PC-9 (cell line): ENCODE measurements around the gene PSMC4. TPM values are rescaled to one million over a fixed set of nuclear protein-coding genes. Genes with fewer than 3 reads are reported as not detected.
"Not testable (repeated sequence)": the region's sequence is repeated elsewhere in the genome, so short reads cannot be mapped to it uniquely, and the experiment has no call there.

Source experiments
- BruUV-seq: library from RNA; stranded (reverse); fragments of 400-500 nt; replicated peaks from 2 replicates; lab custom pipeline; 2021; lab: Mats Ljungman, UMichigan
- CTCF ChIA-PET: fragments of 300-600 bp; sonication (Branson Sonifier 250); formaldehyde crosslinking; loops from one replicate; lab custom pipeline; 2022; ENCODE audit warnings: antibody characterized with exemption; lab: Charles Lee
- POLR2A ChIA-PET: fragments of 300-600 bp; sonication (Branson Sonifier 250); formaldehyde crosslinking; loops from one replicate; lab custom pipeline; 2022; ENCODE audit warnings: antibody characterized with exemption; ENCODE audit not compliant: unreplicated experiment; lab: Charles Lee
- DNase-seq, 2 experiments: peaks; one replicate each; pipeline versions ENCODE4 v3.0.0 to v3.0.0-alpha.2; 2015 to 2022; ENCODE audit warnings: mixed read lengths in 1 of 2
- H2AFZ ChIP-seq: fragments of 200-600 bp; sonication (generic); 2 replicates; pipeline ENCODE4 v1.8.1; 2017; ENCODE audit warnings: antibody characterized with exemption
- H3F3A ChIP-seq: fragments of 200-600 bp; sonication (generic); 2 replicates; pipeline ENCODE4 v1.8.1; 2017; ENCODE audit warnings: antibody characterized with exemption, mild to moderate bottlenecking, low read depth; ENCODE audit not compliant: insufficient read depth
- H3K27ac ChIP-seq: fragments of 200-600 bp; sonication (generic); 2 replicates; pipeline ENCODE4 v1.6.1; 2016; ENCODE audit warnings: mixed run types
- H3K27me3 ChIP-seq: fragments of 200-600 bp; sonication (generic); 2 replicates; pipeline ENCODE4 v1.6.1; 2016; ENCODE audit warnings: low read depth, mixed run types; ENCODE audit not compliant: insufficient read depth
- H3K36me3 ChIP-seq: fragments of 200-600 bp; sonication (generic); 2 replicates; pipeline ENCODE4 v1.6.1; 2016; ENCODE audit warnings: low read depth, mixed run types
- H3K4me1 ChIP-seq: fragments of 200-600 bp; sonication (generic); replicated peaks from 2 replicates; pipeline ENCODE4 v1.6.1; 2016; ENCODE audit warnings: mixed run types; ENCODE audit not compliant: insufficient read depth
- H3K4me2 ChIP-seq: fragments of 200-600 bp; sonication (generic); 2 replicates; pipeline ENCODE4 v1.6.1; 2017; ENCODE audit warnings: mixed run types
- H3K4me3 ChIP-seq: fragments of 200-600 bp; sonication (generic); 2 replicates; pipeline ENCODE4 v1.6.1; 2016; ENCODE audit warnings: mixed run types
- H3K79me2 ChIP-seq: fragments of 200-600 bp; sonication (generic); 2 replicates; pipeline ENCODE4 v1.6.1; 2017; ENCODE audit warnings: low read depth, mixed run types
- H3K9me2 ChIP-seq: fragments of 200-600 bp; sonication (generic); 2 replicates; pipeline ENCODE4 v1.8.1; 2017; ENCODE audit warnings: mild to moderate bottlenecking; ENCODE audit not compliant: insufficient read depth
- H3K9me3 ChIP-seq: fragments of 200-600 bp; sonication (generic); 2 replicates; pipeline ENCODE4 v1.8.1; 2016; ENCODE audit warnings: low read depth; ENCODE audit not compliant: insufficient read depth
- H4K20me1 ChIP-seq: fragments of 200-600 bp; sonication (generic); 2 replicates; pipeline ENCODE4 v1.8.1; 2017; ENCODE audit not compliant: insufficient read depth
- EZH2 ChIP-seq: fragments of 200-600 bp; sonication (generic); IDR thresholded peaks from 2 replicates; pipeline ENCODE4 v1.8.0; 2017; ENCODE audit warnings: antibody characterized with exemption, low read depth
- intact Hi-C: fragments of 100-400 bp; cut with micrococcal nuclease; formaldehyde crosslinking; loops from one replicate; pipeline ENCODE4 v1.10.0; 2022; ENCODE audit not compliant: unreplicated experiment
- total RNA-seq: library from RNA; stranded (reverse); gene quantifications from 2 replicates; pipeline ENCODE4 v1.2.3, GENCODE V29; 2021
- TF ChIP-seq, protein P1 (sequence below): fragments of 200-600 bp; sonication (generic); conservative IDR thresholded peaks from 2 replicates; pipeline ENCODE4 v1.6.1; 2017; ENCODE audit warnings: mixed run types, antibody characterized with exemption, mild to moderate bottlenecking, moderate library complexity

The PSMC4 gene
- total RNA-seq, 1 experiment from 2014 or later: 110 TPM

DNA sequence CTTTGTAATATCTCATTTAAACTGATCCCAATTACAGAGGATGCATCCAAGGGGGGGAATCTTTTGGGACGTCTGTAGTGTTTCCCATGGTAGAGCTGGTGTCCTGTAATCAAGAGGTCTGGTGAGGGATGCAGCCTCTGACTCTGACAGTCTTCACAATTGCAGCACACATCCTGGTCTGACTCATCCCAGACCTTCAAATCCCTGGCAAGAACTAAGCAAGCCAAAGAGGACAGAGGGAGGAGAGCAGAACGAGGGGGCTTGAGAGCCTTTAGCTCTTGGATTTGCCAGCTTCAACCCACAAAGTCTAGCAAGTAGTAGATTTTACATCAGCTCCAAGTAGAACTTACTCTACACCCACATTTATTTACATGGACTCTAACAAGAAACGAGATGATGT is 19.3 kb upstream of the PSMC4 start:
- Histone ChIP-seq H3K9me2 (no peaks in the 10 kb centered on the region), H3K36me3 (no peaks in the 10 kb centered on the region), H4K20me1 (no peaks in the 10 kb centered on the region), H3K4me2 (no peak overlapping the region), H3K9me3 (no peaks in the 10 kb centered on the region; the same call in 1 of the 2 replicates), H3K27me3 (no peaks in the 10 kb centered on the region), H3F3A (no peaks in the 10 kb centered on the region), H3K27ac (no peak overlapping the region), H2AFZ (no peak overlapping the region), H3K4me1 (no peaks in the 10 kb centered on the region), H3K4me3 (no peak overlapping the region), H3K79me2 (no peaks in the 10 kb centered on the region)
- ChIA-PET POLR2A (interaction anchor here (0.5 kb wide), 1 partner anchor 85 kb away, joined by 4 read pairs; no protein-coding TSS in a partner anchor), CTCF (no interaction called here)
- BruUV-seq: no TSS peak
- intact Hi-C loops: no loop called here
- DNase-seq: no peak
- no peak for TF ChIP-seq EZH2
- TF ChIP-seq, protein P1, sequence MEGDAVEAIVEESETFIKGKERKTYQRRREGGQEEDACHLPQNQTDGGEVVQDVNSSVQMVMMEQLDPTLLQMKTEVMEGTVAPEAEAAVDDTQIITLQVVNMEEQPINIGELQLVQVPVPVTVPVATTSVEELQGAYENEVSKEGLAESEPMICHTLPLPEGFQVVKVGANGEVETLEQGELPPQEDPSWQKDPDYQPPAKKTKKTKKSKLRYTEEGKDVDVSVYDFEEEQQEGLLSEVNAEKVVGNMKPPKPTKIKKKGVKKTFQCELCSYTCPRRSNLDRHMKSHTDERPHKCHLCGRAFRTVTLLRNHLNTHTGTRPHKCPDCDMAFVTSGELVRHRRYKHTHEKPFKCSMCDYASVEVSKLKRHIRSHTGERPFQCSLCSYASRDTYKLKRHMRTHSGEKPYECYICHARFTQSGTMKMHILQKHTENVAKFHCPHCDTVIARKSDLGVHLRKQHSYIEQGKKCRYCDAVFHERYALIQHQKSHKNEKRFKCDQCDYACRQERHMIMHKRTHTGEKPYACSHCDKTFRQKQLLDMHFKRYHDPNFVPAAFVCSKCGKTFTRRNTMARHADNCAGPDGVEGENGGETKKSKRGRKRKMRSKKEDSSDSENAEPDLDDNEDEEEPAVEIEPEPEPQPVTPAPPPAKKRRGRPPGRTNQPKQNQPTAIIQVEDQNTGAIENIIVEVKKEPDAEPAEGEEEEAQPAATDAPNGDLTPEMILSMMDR: no peak

DNA sequence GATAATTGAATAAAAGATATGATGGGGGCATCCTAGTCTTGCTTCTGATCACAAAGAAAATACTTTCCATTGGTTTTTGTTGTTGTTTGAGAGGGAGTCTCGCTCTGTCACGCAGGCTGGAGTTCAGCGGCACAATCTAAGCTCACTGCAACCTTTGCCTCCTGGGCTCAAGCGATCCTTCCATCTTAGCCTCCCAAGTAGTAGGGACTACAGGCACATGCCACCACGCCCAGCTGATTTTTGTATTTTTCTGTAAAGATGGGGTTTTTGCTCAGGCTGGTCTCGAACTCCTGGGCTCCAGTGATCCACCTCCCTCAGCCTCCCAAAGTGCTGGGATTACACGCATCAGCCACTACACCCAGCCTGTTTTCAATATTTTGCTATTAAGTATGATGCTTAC is 17.1 kb upstream of the PSMC4 start:
- H3K9me2 ChIP-seq: no peaks in the 10 kb centered on the region
- BruUV-seq: no TSS peak
- ChIA-PET CTCF (no interaction called here), POLR2A (no interaction called here)
- H3K4me1 ChIP-seq: no peaks in the 10 kb centered on the region
- TF ChIP-seq, protein P1: no peak
- TF ChIP-seq EZH2: no peak
- no peak overlapping the region for H2AFZ ChIP-seq
- no peaks in the 10 kb centered on the region for H4K20me1 ChIP-seq
- no peak overlapping the region for H3K27ac ChIP-seq
- DNase-seq: no peak
- no peaks in the 10 kb centered on the region for H3K79me2 ChIP-seq
- no peak overlapping the region for H3K4me2 ChIP-seq
- intact Hi-C loops: no loop called here
- H3K9me3 ChIP-seq: no peaks in the 10 kb centered on the region; the same call in 1 of the 2 replicates
- H3K27me3 ChIP-seq: no peaks in the 10 kb centered on the region
- no peaks in the 10 kb centered on the region for H3K36me3 ChIP-seq
- no peaks in the 10 kb centered on the region for H3F3A ChIP-seq
- H3K4me3 ChIP-seq: no peak overlapping the region

DNA sequence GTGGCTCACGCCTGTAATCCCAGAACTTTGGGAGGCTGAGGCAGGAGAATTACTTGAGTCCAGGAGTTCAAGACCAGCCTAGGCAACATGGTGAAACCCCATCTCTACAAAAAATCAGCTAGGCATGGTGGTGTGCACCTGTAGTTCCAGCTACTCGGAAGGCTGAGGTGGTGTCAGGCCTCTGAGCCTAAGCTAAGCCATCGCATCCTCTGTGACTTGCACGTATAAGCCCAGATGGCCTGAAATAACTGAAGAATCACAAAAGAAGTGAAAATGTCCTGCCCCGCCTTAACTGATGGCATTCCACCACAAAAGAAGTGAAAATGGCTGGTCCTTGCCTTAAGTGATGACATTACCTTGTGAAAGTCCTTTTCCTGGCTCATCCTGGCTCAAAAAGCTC is 13.1 kb upstream of the PSMC4 start:
- H2AFZ ChIP-seq, H3K4me2 ChIP-seq, H3K9me3 ChIP-seq, H3K27me3 ChIP-seq, H3K4me3 ChIP-seq, H3K9me2 ChIP-seq, H3F3A ChIP-seq, H3K36me3 ChIP-seq, H3K79me2 ChIP-seq, intact Hi-C loops, DNase-seq, BruUV-seq, H3K4me1 ChIP-seq, H4K20me1 ChIP-seq, POLR2A ChIA-PET, H3K27ac ChIP-seq: not testable (repeated sequence)
- CTCF ChIA-PET: interaction anchor here (0.7 kb wide), 1 partner anchor 114 kb away, joined by 12 read pairs; no protein-coding TSS in a partner anchor

DNA sequence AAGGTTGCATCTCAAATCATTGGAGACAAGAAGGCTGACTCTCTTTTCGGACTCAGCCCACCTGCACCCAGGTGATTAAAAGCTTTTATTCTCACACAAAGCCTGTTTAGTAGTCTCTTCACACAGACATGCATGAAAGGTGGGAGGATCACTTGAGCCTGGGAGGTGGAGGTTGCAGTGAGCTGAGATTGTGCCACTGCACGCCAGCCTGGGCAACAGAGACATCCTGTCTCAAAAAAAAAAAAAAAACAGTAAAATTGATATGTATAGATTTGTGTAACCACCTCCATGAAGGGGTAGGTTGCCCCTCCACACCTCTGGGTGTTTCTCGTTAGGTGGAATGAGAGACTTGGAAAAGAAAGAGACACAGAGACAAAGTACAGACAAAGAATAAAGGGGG is 12.0 kb upstream of the PSMC4 start:
- H3K36me3 ChIP-seq, CTCF ChIA-PET, H3K27me3 ChIP-seq, H3K4me3 ChIP-seq, BruUV-seq, H3K4me2 ChIP-seq, H2AFZ ChIP-seq, H3K4me1 ChIP-seq, intact Hi-C loops, H3F3A ChIP-seq, H4K20me1 ChIP-seq, H3K79me2 ChIP-seq, H3K9me2 ChIP-seq, DNase-seq, POLR2A ChIA-PET, H3K27ac ChIP-seq, H3K9me3 ChIP-seq: not testable (repeated sequence)

DNA sequence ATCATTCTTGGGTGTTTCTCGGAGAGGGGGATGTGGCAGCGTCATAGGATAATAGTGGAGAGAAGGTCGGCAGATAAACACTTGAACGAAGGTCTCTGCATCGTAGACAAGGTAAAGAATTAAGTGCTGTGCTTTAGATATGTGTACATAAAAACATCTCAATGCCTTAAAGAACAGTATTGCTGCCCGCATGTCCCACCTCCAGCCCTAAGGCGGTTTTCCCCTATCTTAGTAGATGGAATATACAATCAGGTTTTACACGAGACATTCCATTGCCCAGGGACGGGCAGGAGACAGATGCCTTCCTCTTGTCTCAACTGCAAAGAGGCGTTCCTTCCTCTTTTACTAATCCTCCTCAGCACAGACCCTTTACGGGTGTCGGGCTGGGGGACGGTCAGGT is 11.6 kb upstream of the PSMC4 start:
- DNase-seq, BruUV-seq, H3K4me3 ChIP-seq, H3K27me3 ChIP-seq, H3K4me2 ChIP-seq, CTCF ChIA-PET, intact Hi-C loops, H3F3A ChIP-seq, H3K27ac ChIP-seq, H3K9me3 ChIP-seq, H3K36me3 ChIP-seq, H4K20me1 ChIP-seq, H3K4me1 ChIP-seq, POLR2A ChIA-PET, H3K79me2 ChIP-seq, H3K9me2 ChIP-seq, H2AFZ ChIP-seq: not testable (repeated sequence)
